AG09309 (cell line): Measurements from ENCODE around the gene BAK1.
"Not testable (repeated sequence)": the region's sequence is repeated elsewhere in the genome, so short reads cannot be mapped to it uniquely, and the experiment has no call there.

Source experiments
- DNase-seq: peaks from one replicate; pipeline ENCODE4 v3.0.0-alpha.2; 2010; ENCODE audit warnings: low read depth
- H3K4me3 ChIP-seq: 2 replicates; pipeline ENCODE4 v1.5.1; 2011; ENCODE audit warnings: mild to moderate bottlenecking, low read depth, low read length, moderate library complexity; ENCODE audit not compliant: control insufficient read depth
- TF ChIP-seq, protein P1 (sequence below): IDR thresholded peaks from 2 replicates; pipeline ENCODE4 v1.5.1; 2011; ENCODE audit warnings: mild to moderate bottlenecking, low read depth, low read length, inconsistent platforms; ENCODE audit not compliant: insufficient read depth, control insufficient read depth; ENCODE audit errors: missing control alignments

BAK1 gene

DNA sequence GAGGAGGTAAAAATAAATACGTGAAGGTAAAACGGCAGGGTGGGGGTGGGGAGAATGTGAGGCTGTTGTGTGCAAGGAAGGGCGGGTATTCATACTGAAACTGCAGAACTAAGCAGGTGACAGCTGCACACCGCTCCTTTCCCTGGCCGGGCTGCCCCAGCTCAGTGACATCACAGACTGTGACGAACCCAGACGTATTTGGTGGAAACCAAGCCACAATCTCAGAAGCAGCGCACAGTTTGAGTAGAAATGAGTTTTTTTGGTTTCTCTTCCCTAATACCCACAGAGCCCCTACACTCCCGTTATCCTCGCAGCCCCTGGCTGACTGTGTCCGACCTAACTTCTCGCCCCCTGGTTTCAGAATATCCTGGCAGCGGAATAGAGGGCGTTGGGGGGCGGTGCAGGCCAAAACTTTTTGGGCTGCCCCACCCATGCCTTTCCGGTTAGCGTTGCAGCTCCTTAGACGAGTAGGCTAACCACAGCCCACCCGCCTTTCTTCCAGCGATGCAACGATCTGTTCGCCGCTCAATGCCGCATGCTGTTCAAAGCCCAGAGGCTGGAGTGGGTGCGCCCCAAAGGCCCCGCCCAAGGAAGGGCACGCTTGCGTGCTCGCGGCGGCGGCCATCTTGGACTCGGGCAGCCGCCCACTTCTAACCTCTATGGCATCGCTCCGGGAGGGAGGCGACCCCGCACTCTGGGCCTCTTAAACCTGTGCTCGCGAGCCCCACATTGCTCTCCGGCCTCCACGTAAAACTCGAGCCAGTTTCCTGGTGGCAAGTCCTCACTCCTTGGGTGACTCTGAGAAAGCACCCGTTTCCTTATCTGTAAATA lies 9.1 kb downstream of the BAK1 start:
- TF ChIP-seq, protein P1, sequence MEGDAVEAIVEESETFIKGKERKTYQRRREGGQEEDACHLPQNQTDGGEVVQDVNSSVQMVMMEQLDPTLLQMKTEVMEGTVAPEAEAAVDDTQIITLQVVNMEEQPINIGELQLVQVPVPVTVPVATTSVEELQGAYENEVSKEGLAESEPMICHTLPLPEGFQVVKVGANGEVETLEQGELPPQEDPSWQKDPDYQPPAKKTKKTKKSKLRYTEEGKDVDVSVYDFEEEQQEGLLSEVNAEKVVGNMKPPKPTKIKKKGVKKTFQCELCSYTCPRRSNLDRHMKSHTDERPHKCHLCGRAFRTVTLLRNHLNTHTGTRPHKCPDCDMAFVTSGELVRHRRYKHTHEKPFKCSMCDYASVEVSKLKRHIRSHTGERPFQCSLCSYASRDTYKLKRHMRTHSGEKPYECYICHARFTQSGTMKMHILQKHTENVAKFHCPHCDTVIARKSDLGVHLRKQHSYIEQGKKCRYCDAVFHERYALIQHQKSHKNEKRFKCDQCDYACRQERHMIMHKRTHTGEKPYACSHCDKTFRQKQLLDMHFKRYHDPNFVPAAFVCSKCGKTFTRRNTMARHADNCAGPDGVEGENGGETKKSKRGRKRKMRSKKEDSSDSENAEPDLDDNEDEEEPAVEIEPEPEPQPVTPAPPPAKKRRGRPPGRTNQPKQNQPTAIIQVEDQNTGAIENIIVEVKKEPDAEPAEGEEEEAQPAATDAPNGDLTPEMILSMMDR = no peak
- no peak for DNase-seq
- H3K4me3 ChIP-seq = peak overlapping the region; percentile 69

DNA sequence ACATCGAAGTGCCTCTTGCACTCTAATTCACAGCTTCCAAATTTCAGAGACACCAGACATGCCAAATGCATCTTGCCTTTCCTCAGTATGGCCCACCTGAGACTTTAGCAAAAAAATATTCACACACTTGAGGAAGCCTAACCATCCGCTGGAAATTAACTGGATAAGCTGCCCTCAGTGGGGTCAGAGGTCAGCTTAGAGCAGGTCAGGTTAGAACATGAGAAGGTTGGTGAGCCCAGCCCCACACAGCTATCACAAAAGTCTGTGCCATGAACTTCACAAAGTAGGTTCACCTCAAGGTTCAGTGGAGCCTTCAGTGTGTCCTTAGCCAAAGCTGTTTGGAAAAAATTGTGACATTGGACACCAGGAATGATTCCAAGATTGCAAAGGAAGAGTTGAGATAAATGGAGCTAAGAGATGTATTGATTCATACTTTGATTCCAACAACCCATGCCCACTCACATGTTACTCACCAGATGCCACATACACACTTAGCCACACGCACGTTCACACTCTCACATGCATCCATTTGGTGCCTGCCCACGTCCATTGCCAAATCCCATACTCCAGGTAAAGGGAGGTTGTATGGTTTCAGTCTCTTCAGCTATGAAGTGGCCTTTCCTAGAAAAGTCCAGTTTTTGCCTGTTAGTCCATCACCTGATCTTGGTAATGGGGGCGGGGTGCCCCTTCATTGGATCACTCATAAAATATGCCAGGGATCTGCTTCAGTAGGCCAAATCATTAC lies 11.1 kb downstream of the BAK1 start:
- H3K4me3 ChIP-seq = no peak overlapping the region
- TF ChIP-seq, protein P1 = no peak
- DNase-seq = no peak

DNA sequence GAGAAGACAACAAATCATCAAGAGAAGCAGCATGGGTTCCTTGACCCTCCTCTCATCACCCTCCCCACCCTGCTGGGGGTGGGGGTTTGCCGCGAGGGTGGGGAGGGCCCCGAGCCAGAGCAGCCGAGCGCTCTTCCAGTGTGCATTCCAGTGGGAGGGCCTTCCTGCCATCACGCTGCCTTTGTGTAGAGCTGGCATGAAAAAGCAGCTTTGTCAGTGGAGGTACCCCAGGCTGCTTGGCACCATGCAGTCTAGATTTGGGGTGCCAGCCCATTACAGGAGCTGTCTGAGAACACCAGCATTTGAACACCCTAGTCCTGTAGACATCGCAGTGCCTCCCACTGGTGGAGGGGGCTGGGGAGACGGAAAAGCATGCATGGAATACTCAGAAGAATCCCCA lies 12.2 kb downstream of the BAK1 start:
- no peak for DNase-seq
- no peak overlapping the region for H3K4me3 ChIP-seq
- TF ChIP-seq, protein P1 = no peak

DNA sequence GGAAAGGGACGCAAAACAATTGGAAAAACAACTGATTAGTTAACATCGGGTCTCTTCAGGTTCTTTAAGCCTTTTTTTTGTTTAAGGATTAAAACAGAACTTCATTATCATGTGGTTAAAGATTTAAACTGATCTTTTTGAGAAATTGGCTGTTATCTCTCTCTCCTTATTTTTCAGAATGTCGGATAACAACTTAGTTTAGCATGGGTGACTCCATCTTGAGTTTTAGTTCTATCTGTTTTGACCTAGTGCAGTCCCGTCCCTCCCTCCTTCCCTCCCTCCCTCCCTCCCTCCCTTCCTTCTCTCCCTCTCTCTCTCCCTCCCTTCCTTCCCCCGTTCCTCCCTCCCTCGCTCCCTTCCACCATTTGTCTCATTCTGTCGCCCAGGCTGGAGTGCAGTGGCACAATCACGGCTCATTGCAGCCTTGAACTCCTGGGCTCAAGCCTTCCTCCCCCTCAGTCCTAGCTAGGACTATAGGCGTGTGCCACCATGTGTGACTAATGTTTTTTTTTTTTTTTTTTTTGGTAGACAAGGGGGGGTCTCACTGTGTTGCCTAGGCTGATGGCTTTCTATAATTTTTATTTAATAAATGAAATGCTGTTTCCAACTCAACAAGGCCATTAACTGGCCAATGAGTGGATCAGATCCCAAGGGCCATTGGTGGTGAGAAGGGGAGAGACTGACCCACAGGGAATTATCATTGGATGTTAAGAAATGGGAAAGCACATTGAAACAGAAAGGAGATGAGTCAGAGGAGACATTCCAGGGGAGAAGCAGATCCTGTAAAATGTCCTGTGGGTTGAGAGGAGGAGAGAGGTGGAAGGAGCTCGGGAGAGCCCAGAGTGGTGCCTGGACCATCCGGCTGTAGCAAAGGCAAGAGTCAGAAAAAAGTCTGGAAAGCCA lies 13.6 kb downstream of the BAK1 start:
- TF ChIP-seq, protein P1 = no peak
- H3K4me3 ChIP-seq = no peak overlapping the region
- no peak for DNase-seq

DNA sequence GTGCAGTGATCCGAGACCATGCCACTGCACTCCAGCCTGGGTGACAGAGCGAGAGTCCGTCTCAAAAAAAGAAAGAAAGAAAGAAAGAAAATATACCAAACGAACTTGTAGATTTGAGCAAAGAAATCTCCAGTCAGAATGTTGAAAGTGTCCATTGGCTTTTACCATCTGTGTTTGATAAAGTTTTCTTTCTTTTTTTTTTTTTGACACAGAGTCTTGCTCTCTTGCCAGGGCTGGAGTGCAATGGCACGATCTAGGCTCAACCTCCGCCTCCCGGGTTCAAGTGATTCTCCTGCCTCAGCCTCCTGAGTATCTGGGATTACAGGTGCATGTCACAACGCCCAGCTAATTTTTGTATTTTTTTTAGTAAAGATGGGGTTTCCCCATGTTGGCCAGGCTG lies 21.3 kb downstream of the BAK1 start:
- TF ChIP-seq, protein P1 = no peak
- no peak for DNase-seq
- H3K4me3 ChIP-seq = no peak overlapping the region

DNA sequence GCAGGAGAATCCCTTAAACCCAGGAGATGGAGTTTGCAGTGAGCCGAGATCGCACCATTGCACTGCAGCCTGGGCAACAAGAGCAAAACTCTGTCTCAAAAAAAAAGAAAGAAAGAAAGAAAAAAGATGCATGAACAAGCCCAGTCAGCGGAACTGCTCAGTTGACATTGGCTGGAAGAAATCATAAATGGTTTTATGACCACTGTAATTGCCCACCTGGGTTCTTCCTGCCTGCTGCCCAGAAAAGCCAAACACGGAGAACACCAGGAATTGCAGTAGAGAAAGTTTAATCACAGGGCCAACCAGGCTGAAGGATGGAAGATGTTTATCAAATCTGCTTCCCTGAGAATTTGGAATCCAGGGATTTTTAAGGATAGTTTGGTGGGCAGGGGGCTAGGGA lies 22.7 kb downstream of the BAK1 start:
- DNase-seq = no peak

DNA sequence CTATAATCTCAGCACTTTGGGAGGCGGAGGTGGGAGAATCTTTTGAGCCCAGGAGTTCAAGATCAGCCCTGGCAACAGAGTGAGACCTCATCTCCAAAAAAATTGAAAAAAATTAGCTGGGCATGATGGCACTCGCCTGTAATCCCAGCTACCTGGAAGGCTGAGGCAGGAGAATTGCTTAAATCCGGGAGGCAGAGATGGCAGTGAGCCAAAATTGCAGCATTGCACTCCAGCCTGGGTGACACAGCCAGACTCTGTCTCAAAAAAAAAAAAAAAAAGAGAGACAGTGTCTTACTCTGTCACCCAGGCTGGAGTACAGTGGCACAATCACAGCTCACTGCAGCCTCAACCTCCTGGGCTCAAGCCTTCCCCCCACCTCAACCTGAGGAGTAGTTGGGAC lies 27.2 kb downstream of the BAK1 start:
- DNase-seq = not testable (repeated sequence)

More for the DNA sequence above, 22.7 kb downstream of the BAK1 start:
- TF ChIP-seq, protein P1 = no peak
- H3K4me3 ChIP-seq = no peak overlapping the region

More for the DNA sequence above, 27.2 kb downstream of the BAK1 start:
- H3K4me3 ChIP-seq = not testable (repeated sequence)
